ENCODE results near the gene ZIC1.

Gene ZIC1

GRCh38 chr3:147393943-147394883 lies 15.0 kb upstream of the ZIC1 start:
- no peak overlapping the region for H3K27ac ChIP-seq
- no peak for DNase-seq (ENCODE audit: low read depth, low spot score)

GRCh38 chr3:147394884-147395225 lies 14.3 kb upstream of the ZIC1 start:
- H3K27ac ChIP-seq = no peak overlapping the region
- DNase-seq (ENCODE audit: low read depth, low spot score) = no peak

GRCh38 chr3:147395899-147396711 lies 13.1 kb upstream of the ZIC1 start:
- DNase-seq (ENCODE audit: low read depth, low spot score) = no peak
- no peak overlapping the region for H3K27ac ChIP-seq

GRCh38 chr3:147396712-147397046 lies 12.5 kb upstream of the ZIC1 start:
- H3K27ac ChIP-seq = no peak overlapping the region
- no peak for DNase-seq (ENCODE audit: low read depth, low spot score)

- H3K27ac ChIP-seq = no peak overlapping the region
- no peak for DNase-seq (ENCODE audit: low read depth, low spot score)
Observed at GRCh38 chr3:147397155-147397874, 11.8 kb upstream of the ZIC1 start.

GRCh38 chr3:147397875-147398812 lies 11.0 kb upstream of the ZIC1 start:
- no peak for DNase-seq (ENCODE audit: low read depth, low spot score)
- no peak overlapping the region for H3K27ac ChIP-seq

GRCh38 chr3:147398813-147399534 lies 10.2 kb upstream of the ZIC1 start:
- no peak for DNase-seq (ENCODE audit: low read depth, low spot score)
- no peak overlapping the region for H3K27ac ChIP-seq

- DNase-seq (ENCODE audit: low read depth, low spot score) = no peak
- H3K27ac ChIP-seq = no peak overlapping the region
Observed at GRCh38 chr3:147400111-147400510, 9.1 kb upstream of the ZIC1 start.

GRCh38 chr3:147400999-147401398 lies 8.2 kb upstream of the ZIC1 start:
- no peak overlapping the region for H3K27ac ChIP-seq
- DNase-seq (ENCODE audit: low read depth, low spot score) = no peak

- no peak for DNase-seq (ENCODE audit: low read depth, low spot score)
- H3K27ac ChIP-seq = no peak overlapping the region
Observed at GRCh38 chr3:147401421-147401820, 7.7 kb upstream of the ZIC1 start.

- H3K27ac ChIP-seq = no peak overlapping the region
- DNase-seq (ENCODE audit: low read depth, low spot score) = no peak
Observed at GRCh38 chr3:147402159-147402558, 7.0 kb upstream of the ZIC1 start.

GRCh38 chr3:147403511-147403910 lies 5.7 kb upstream of the ZIC1 start:
- DNase-seq (ENCODE audit: low read depth, low spot score) = no peak
- H3K27ac ChIP-seq = no peak overlapping the region

GRCh38 chr3:147404000-147404799 lies 5.0 kb upstream of the ZIC1 start:
- no peak for DNase-seq (ENCODE audit: low read depth, low spot score)
- no peak overlapping the region for H3K27ac ChIP-seq

- DNase-seq (ENCODE audit: low read depth, low spot score) = no peak
- H3K27ac ChIP-seq = no peak overlapping the region
Observed at GRCh38 chr3:147404800-147405230, 4.3 kb upstream of the ZIC1 start.

GRCh38 chr3:147405231-147406027 lies 3.7 kb upstream of the ZIC1 start:
- DNase-seq (ENCODE audit: low read depth, low spot score) = no peak
- no peak overlapping the region for H3K27ac ChIP-seq

GRCh38 chr3:147406028-147406931 lies 2.9 kb upstream of the ZIC1 start, which contains the start of gene ZIC4:
Gene ZIC4, minus strand, starts transcription at chr3:147406543. Its CDS starts 3,746 bp downstream, at chr3:147402797.
- no peak within 1 kb of the TSS for H3K27ac ChIP-seq
- no peak for DNase-seq (ENCODE audit: low read depth, low spot score)
